HL-60 (cell line): Measurements from ENCODE around the gene RPS19BP1.

ENCODE experiments used
- CTCF ChIP-seq: IDR thresholded peaks from one replicate; pipeline ENCODE4 v1.5.1; 2011; ENCODE audit warnings: low read length, control low read depth, inconsistent platforms; ENCODE audit not compliant: insufficient read depth
- GABPA ChIP-seq: IDR thresholded peaks from 2 replicates; pipeline ENCODE4 v1.6.1; 2012; ENCODE audit warnings: low read depth
- SPI1 ChIP-seq: IDR thresholded peaks from 2 replicates; pipeline ENCODE4 v1.6.1; 2012; ENCODE audit warnings: low read depth, mild to moderate bottlenecking, borderline replicate concordance

- TF ChIP-seq SPI1: no peak
- TF ChIP-seq CTCF: no peak
- no peak for TF ChIP-seq GABPA
These were observed 36.5 kb upstream of the RPS19BP1 start for GRCh38 chr22:39569066-39569465.
